Endodermal cell (in vitro differentiated cells): Measurements from ENCODE around the gene SOS1. TPM values are rescaled to one million over a fixed set of nuclear protein-coding genes. Genes with fewer than 3 reads are reported as not detected.

Source experiments
- DNase-seq: peaks from one replicate; pipeline ENCODE4 v3.0.0-alpha.2; 2017
- H3K27ac ChIP-seq: 2 replicates; pipeline ENCODE4 v1.5.1; 2013; ENCODE audit warnings: mild to moderate bottlenecking, low read depth, low read length, moderate library complexity
- H3K27me3 ChIP-seq: 2 replicates; pipeline ENCODE4 v1.6.1; 2013; ENCODE audit warnings: mild to moderate bottlenecking, low read length, moderate library complexity; ENCODE audit not compliant: insufficient read depth, control insufficient read depth, poor library complexity, severe bottlenecking
- H3K36me3 ChIP-seq: 2 replicates; pipeline ENCODE4 v1.7.0; 2013; ENCODE audit warnings: mild to moderate bottlenecking, low read length, moderate library complexity; ENCODE audit not compliant: control insufficient read depth, insufficient read depth
- H3K4me1 ChIP-seq: one replicate; pipeline ENCODE4 v1.7.0; 2013; ENCODE audit warnings: low read length; ENCODE audit not compliant: control insufficient read depth, insufficient read depth
- H3K4me3 ChIP-seq: 2 replicates; pipeline ENCODE4 v1.5.1; 2013; ENCODE audit warnings: mild to moderate bottlenecking, low read length, moderate library complexity
- H3K9ac ChIP-seq: 2 replicates; pipeline ENCODE4 v1.6.1; 2013; ENCODE audit warnings: mild to moderate bottlenecking, low read length, moderate library complexity; ENCODE audit not compliant: poor library complexity, severe bottlenecking; ENCODE audit errors: extremely low read depth
- H3K9me3 ChIP-seq: 2 replicates; pipeline ENCODE4 v1.6.1; 2013; ENCODE audit warnings: mild to moderate bottlenecking, low read length, moderate library complexity; ENCODE audit not compliant: control insufficient read depth
- H3K27ac Mint-ChIP-seq: 2 replicates; pipeline ENCODE4 v1.8.0; 2020; ENCODE audit warnings: mixed read lengths
- H3K27me3 Mint-ChIP-seq: 2 replicates; pipeline ENCODE4 v1.8.0; 2021; ENCODE audit warnings: mild to moderate bottlenecking, mixed read lengths; ENCODE audit not compliant: insufficient read depth
- H3K36me3 Mint-ChIP-seq: 2 replicates; pipeline ENCODE4 v1.8.0; 2020; ENCODE audit warnings: low read depth, mixed read lengths
- H3K4me1 Mint-ChIP-seq: 2 replicates; pipeline ENCODE4 v1.8.0; 2020; ENCODE audit warnings: mixed read lengths
- H3K4me3 Mint-ChIP-seq: 2 replicates; pipeline ENCODE4 v1.8.0; 2020; ENCODE audit warnings: mild to moderate bottlenecking, moderate library complexity, mixed read lengths
- H3K9me3 Mint-ChIP-seq: 2 replicates; pipeline ENCODE4 v1.8.0; 2020; ENCODE audit warnings: mild to moderate bottlenecking, mixed read lengths
- WGBS, 2 experiments: methylation state at CpG; one replicate each; pipeline versions ENCODE4 v1.1.5 to v1.1.7; 2013; ENCODE audit warnings: missing lambda C conversion rate in 2 of 2, mixed read lengths in 1 of 2; ENCODE audit not compliant: insufficient coverage in 1 of 2, insufficient read length in 1 of 2; 5-methylcytosine and 5-hydroxymethylcytosine counted together
- total RNA-seq, 2 donors: library from RNA; stranded (reverse); fragmentation: NEBNext Ultra II Directional in 1 of 2; extraction: Animal tissue kit (Norgen Biotek cat#: 25700) in 1 of 2; gene quantifications; 2 replicates in 1 of 2; 3 replicates in 1 of 2; pipeline ENCODE4 v1.2.1, GENCODE V29; 2021
- TF ChIP-seq, protein P1 (sequence below): fragments of 200-600 bp; sonication (generic); conservative IDR thresholded peaks from 2 replicates; pipeline ENCODE4 v1.5.0; 2021; ENCODE audit warnings: antibody characterized with exemption, mild to moderate bottlenecking

SOS1 gene
- total RNA-seq, 2 donors from 2014 or later = 34.0 to 39.0 TPM

DNA sequence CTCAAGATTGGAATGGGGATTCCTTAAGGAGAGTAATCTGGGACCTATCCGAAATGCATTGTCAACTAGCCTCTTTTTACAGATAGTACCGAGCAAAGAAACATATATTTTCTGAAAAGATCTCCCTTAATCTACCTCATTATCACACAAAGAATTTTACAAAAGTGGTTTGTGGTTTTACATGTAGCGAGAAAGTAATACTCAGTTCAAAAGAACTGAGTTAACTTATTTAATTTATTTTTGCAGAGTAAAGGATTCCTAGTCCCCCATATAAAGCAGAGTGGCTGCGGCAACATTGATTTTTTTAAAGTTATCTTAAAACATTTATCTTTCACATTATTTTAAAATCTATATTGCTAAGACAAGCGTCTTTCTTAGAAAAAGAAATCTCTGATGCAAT lies 15.9 kb upstream of the SOS1 start:
- no peak overlapping the region for H3K4me3 ChIP-seq
- Mint-ChIP-seq H3K9me3 (no peaks in the 10 kb centered on the region), H3K27me3 (no peaks in the 10 kb centered on the region), H3K4me3 (no peak overlapping the region), H3K27ac (no peak overlapping the region), H3K36me3 (no peaks in the 10 kb centered on the region), H3K4me1 (peaks cover 2% of the 10 kb centered on the region)
- H3K9ac ChIP-seq = no peak overlapping the region
- 79 to 99% methylated on average over 2 to 5 of the region's 5 CpGs for WGBS, 2 experiments
- TF ChIP-seq, protein P1, sequence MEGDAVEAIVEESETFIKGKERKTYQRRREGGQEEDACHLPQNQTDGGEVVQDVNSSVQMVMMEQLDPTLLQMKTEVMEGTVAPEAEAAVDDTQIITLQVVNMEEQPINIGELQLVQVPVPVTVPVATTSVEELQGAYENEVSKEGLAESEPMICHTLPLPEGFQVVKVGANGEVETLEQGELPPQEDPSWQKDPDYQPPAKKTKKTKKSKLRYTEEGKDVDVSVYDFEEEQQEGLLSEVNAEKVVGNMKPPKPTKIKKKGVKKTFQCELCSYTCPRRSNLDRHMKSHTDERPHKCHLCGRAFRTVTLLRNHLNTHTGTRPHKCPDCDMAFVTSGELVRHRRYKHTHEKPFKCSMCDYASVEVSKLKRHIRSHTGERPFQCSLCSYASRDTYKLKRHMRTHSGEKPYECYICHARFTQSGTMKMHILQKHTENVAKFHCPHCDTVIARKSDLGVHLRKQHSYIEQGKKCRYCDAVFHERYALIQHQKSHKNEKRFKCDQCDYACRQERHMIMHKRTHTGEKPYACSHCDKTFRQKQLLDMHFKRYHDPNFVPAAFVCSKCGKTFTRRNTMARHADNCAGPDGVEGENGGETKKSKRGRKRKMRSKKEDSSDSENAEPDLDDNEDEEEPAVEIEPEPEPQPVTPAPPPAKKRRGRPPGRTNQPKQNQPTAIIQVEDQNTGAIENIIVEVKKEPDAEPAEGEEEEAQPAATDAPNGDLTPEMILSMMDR = no peak
- no peaks in the 10 kb centered on the region for H3K9me3 ChIP-seq
- H3K27me3 ChIP-seq = no peaks in the 10 kb centered on the region
- no peak overlapping the region for H3K27ac ChIP-seq
- H3K4me1 ChIP-seq = no peaks in the 10 kb centered on the region
- no peaks in the 10 kb centered on the region for H3K36me3 ChIP-seq
- DNase-seq = no peak

DNA sequence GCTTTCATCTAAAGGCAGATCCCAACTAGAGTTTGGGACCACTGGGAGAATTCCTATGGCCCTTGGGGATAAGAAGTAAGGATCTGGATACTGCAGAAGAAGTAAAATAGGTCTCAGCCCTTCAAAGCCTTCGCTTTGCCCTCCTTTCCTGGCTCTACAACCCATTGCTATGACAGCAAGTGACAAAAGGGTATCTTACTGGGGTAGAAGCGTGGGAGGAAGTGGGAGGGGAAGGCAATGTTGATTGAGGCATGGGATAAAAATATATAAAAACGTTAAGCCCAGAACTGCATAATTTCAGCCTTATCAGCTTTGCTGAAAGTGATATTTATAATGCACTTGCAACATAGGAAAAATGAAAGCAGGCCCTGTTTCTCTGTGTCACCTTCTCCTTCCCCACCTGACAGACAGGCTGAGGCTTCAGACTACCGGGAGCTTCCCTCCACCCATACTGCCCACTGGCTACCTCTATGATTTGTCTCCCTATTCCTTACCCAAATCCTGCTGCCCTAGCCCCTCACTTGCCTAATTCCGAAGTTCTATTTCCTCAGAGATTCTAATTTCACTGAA lies 14.9 kb upstream of the SOS1 start:
- Histone ChIP-seq H3K9ac (no peak overlapping the region), H3K36me3 (no peaks in the 10 kb centered on the region), H3K4me3 (no peak overlapping the region), H3K4me1 (no peaks in the 10 kb centered on the region), H3K9me3 (no peaks in the 10 kb centered on the region), H3K27me3 (no peaks in the 10 kb centered on the region), H3K27ac (no peak overlapping the region)
- H3K36me3 Mint-ChIP-seq = no peaks in the 10 kb centered on the region
- H3K27me3 Mint-ChIP-seq = no peaks in the 10 kb centered on the region
- no peak overlapping the region for H3K27ac Mint-ChIP-seq
- TF ChIP-seq, protein P1 = no peak
- no peak overlapping the region for H3K4me3 Mint-ChIP-seq
- H3K9me3 Mint-ChIP-seq = no peaks in the 10 kb centered on the region
- H3K4me1 Mint-ChIP-seq = no peaks in the 10 kb centered on the region
- DNase-seq = no peak
- WGBS, 2 experiments = 95 to 98% methylated on average over 4 to 5 of the region's 5 CpGs

GRCh38 chr2:39133215-39133851 lies 12.5 kb upstream of the SOS1 start:
- H3K27me3 ChIP-seq = no peaks in the 10 kb centered on the region
- no peaks in the 10 kb centered on the region for H3K9me3 ChIP-seq
- Mint-ChIP-seq H3K9me3 (no peaks in the 10 kb centered on the region), H3K27me3 (no peaks in the 10 kb centered on the region), H3K4me1 (no peaks in the 10 kb centered on the region), H3K27ac (no peak overlapping the region), H3K4me3 (no peak overlapping the region), H3K36me3 (no peaks in the 10 kb centered on the region)
- H3K4me1 ChIP-seq = no peaks in the 10 kb centered on the region
- TF ChIP-seq, protein P1 = no peak
- no peaks in the 10 kb centered on the region for H3K36me3 ChIP-seq
- H3K27ac ChIP-seq = no peak overlapping the region
- no peak overlapping the region for H3K9ac ChIP-seq
- no peak overlapping the region for H3K4me3 ChIP-seq
- no peak for DNase-seq
- WGBS, 2 experiments = 92 to 100% methylated on average over 2 to 3 of the region's 3 CpGs
